Measurements from ENCODE around the gene PPP2R5C.

- TF ChIP-seq POLR2A (IDR thresholded peaks at IDR 0.05) (no peak), CTCF (IDR thresholded peaks at IDR 0.05) (no peak), POLR2AphosphoS5 (IDR thresholded peaks at IDR 0.05) (no peak)
Observed at GRCh38 chr14:101845896-101846295, 84.4 kb downstream of the PPP2R5C start.
